Caco-2 (cell line): ENCODE data around the gene TDRD10. TPM values are rescaled to one million over a fixed set of nuclear protein-coding genes. Genes with fewer than 3 reads are reported as not detected.

Source experiments
- BruUV-seq: library from RNA; stranded (reverse); fragments of 400-500 nt; replicated peaks from 2 replicates; lab custom pipeline; 2021; lab: Mats Ljungman, UMichigan
- CTCF ChIA-PET: fragments of 300-600 bp; sonication (Branson Sonifier 250); formaldehyde crosslinking; loops from one replicate; lab custom pipeline; 2022; ENCODE audit warnings: antibody characterized with exemption; lab: Charles Lee
- POLR2A ChIA-PET: fragments of 300-600 bp; sonication (Branson Sonifier 250); formaldehyde crosslinking; loops from one replicate; lab custom pipeline; 2022; ENCODE audit warnings: antibody characterized with exemption; lab: Charles Lee
- DNase-seq, 2 experiments: peaks; one replicate each; pipeline versions ENCODE4 v3.0.0 to v3.0.0-alpha.2; 2020 to 2022
- H3K27me3 ChIP-seq: replicated peaks from 2 replicates; pipeline ENCODE4 v1.6.0; 2011; ENCODE audit warnings: low read length; ENCODE audit not compliant: control insufficient read depth, insufficient read depth
- H3K36me3 ChIP-seq: 2 replicates; pipeline ENCODE4 v1.5.1; 2011; ENCODE audit warnings: low read length; ENCODE audit not compliant: control insufficient read depth, insufficient read depth
- H3K4me1 ChIP-seq: fragments of 250-450 bp; sonication (Bioruptor Pico); 2 replicates; pipeline ENCODE4 v1.5.1; 2020; ENCODE audit warnings: mild to moderate bottlenecking
- H3K4me3 ChIP-seq: 2 replicates; pipeline ENCODE4 v1.5.1; 2011; ENCODE audit warnings: low read depth, mild to moderate bottlenecking, control low read depth, low read length
- H3K9me3 ChIP-seq: fragments of 250-450 bp; sonication (Bioruptor Pico); 2 replicates; pipeline ENCODE4 v1.5.1; 2020; ENCODE audit warnings: mild to moderate bottlenecking, moderate library complexity
- H3K27ac Mint-ChIP-seq: one replicate; pipeline ENCODE4 v1.8.0; 2022; ENCODE audit warnings: mixed read lengths; ENCODE audit not compliant: unreplicated experiment
- H3K27me3 Mint-ChIP-seq: one replicate; pipeline ENCODE4 v1.8.0; 2022; ENCODE audit warnings: mixed read lengths; ENCODE audit not compliant: insufficient read depth, unreplicated experiment
- H3K36me3 Mint-ChIP-seq: one replicate; pipeline ENCODE4 v1.8.0; 2022; ENCODE audit warnings: mild to moderate bottlenecking, mixed read lengths; ENCODE audit not compliant: insufficient read depth, unreplicated experiment
- H3K4me1 Mint-ChIP-seq: one replicate; pipeline ENCODE4 v1.8.0; 2022; ENCODE audit warnings: low read depth, mixed read lengths; ENCODE audit not compliant: unreplicated experiment
- H3K4me3 Mint-ChIP-seq: one replicate; pipeline ENCODE4 v1.8.0; 2022; ENCODE audit warnings: mild to moderate bottlenecking, moderate library complexity, mixed read lengths; ENCODE audit not compliant: unreplicated experiment
- H3K9me3 Mint-ChIP-seq: one replicate; pipeline ENCODE4 v1.8.0; 2022; ENCODE audit warnings: mixed read lengths; ENCODE audit not compliant: unreplicated experiment
- intact Hi-C: fragments of 100-400 bp; cut with micrococcal nuclease; formaldehyde crosslinking; loops from one replicate; pipeline ENCODE4 v1.10.0; 2022; ENCODE audit not compliant: unreplicated experiment
- total RNA-seq: library from RNA; stranded (reverse); gene quantifications from 2 replicates; pipeline ENCODE4 v1.2.3, GENCODE V29; 2022
- TF ChIP-seq, protein P1 (sequence below), 2 experiments: fragments of 200-600 bp in 1 of 2; IDR thresholded peaks; 1 replicate in 1 of 2; 2 replicates in 1 of 2; pipeline versions ENCODE4 v1.5.1 to v1.8.0; 2011 to 2022; ENCODE audit warnings: antibody characterized with exemption in 1 of 2, control low read depth in 1 of 2, inconsistent platforms in 1 of 2, low read depth in 1 of 2, low read length in 1 of 2, mild to moderate bottlenecking in 1 of 2, moderate library complexity in 1 of 2; ENCODE audit not compliant: insufficient read depth in 1 of 2, severe bottlenecking in 1 of 2, unreplicated experiment in 1 of 2

TDRD10 gene
- total RNA-seq, 1 experiment from 2014 or later = not detected

DNA sequence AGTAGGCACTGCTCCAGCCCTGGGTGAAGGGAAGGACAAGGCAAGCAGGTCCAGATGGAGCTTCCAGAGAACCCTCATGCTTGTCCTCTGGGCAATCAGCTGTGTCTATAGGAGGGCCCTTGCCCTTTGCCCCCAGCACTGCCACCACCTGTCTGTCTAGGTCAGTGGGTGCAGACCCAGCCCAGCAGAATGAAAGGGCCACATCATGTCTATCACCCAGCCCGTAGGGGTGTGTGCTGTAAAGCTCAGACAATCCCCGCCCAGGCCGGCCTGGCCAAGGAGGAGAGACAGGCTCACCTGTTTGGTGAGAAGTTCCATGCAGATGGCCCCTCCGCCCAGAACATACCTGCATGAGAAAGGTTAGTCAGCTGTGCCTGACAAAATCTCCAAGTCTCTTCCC lies 49.5 kb downstream of the TDRD10 start:
- Mint-ChIP-seq H3K36me3 (peaks cover 73% of the 10 kb centered on the region), H3K27ac (no peak overlapping the region), H3K27me3 (no peaks in the 10 kb centered on the region), H3K9me3 (no peaks in the 10 kb centered on the region), H3K4me1 (peaks cover 9% of the 10 kb centered on the region), H3K4me3 (no peak overlapping the region)
- DNase-seq = no peak
- H3K4me3 ChIP-seq = no peak overlapping the region
- no TSS peak for BruUV-seq
- no peaks in the 10 kb centered on the region for H3K27me3 ChIP-seq
- POLR2A ChIA-PET = no interaction called here
- H3K36me3 ChIP-seq = peaks cover 16% of the 10 kb centered on the region
- TF ChIP-seq, protein P1, sequence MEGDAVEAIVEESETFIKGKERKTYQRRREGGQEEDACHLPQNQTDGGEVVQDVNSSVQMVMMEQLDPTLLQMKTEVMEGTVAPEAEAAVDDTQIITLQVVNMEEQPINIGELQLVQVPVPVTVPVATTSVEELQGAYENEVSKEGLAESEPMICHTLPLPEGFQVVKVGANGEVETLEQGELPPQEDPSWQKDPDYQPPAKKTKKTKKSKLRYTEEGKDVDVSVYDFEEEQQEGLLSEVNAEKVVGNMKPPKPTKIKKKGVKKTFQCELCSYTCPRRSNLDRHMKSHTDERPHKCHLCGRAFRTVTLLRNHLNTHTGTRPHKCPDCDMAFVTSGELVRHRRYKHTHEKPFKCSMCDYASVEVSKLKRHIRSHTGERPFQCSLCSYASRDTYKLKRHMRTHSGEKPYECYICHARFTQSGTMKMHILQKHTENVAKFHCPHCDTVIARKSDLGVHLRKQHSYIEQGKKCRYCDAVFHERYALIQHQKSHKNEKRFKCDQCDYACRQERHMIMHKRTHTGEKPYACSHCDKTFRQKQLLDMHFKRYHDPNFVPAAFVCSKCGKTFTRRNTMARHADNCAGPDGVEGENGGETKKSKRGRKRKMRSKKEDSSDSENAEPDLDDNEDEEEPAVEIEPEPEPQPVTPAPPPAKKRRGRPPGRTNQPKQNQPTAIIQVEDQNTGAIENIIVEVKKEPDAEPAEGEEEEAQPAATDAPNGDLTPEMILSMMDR (IDR thresholded peaks at IDR 0.05; ENCODE audit: insufficient read depth in 1 of 2, low read depth in 1 of 2, low read length in 1 of 2, severe bottlenecking in 1 of 2, unreplicated experiment in 1 of 2) = no peak
- CTCF ChIA-PET = interaction anchor here (0.7 to 1.2 kb wide), 2 partner anchors 72 to 97 kb away, joined by 3 read pairs; no protein-coding TSS in a partner anchor
- intact Hi-C loops = no loop called here
- H3K9me3 ChIP-seq = no peaks in the 10 kb centered on the region
- peaks cover 4% of the 10 kb centered on the region for H3K4me1 ChIP-seq

DNA sequence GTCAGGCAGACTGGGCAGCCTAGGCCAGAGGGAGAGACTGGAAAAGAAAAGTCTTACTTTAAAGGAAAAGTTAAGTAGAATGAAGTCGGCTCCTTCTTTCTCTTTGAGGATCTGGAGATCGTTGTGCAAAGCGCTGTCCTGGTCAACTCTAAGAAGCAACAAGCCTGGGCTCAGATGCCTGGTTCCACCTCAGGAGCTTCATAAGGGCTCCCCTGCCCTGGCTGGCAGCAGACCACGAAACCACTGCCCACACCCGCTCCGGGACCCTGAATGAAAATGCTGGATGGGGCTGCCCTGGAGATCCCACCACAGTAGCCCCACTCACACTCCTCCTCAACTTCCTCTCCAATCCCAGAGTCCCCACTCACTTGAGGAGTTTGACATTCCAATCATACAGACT lies 50.0 kb downstream of the TDRD10 start:
- Histone ChIP-seq H3K27me3 (no peaks in the 10 kb centered on the region), H3K9me3 (no peaks in the 10 kb centered on the region), H3K4me3 (no peak overlapping the region), H3K4me1 (peaks cover 10% of the 10 kb centered on the region), H3K36me3 (peaks cover 16% of the 10 kb centered on the region)
- Mint-ChIP-seq H3K36me3 (peaks cover 76% of the 10 kb centered on the region), H3K4me1 (peaks cover 9% of the 10 kb centered on the region), H3K4me3 (no peak overlapping the region), H3K27ac (no peak overlapping the region), H3K27me3 (no peaks in the 10 kb centered on the region), H3K9me3 (no peaks in the 10 kb centered on the region)
- intact Hi-C loops = no loop called here
- DNase-seq = no peak
- CTCF ChIA-PET = interaction anchor here (0.6 to 1.2 kb wide), 3 partner anchors 72 to 163 kb away, joined by 3 read pairs; no protein-coding TSS in a partner anchor
- BruUV-seq = no TSS peak
- TF ChIP-seq, protein P1 (IDR thresholded peaks at IDR 0.05; ENCODE audit: insufficient read depth in 1 of 2, low read depth in 1 of 2, low read length in 1 of 2, severe bottlenecking in 1 of 2, unreplicated experiment in 1 of 2) = no peak
- POLR2A ChIA-PET = no interaction called here

GRCh38 chr1:154553056-154554030 lies 51.3 kb downstream of the TDRD10 start:
- no peak overlapping the region for H3K27ac Mint-ChIP-seq
- no peaks in the 10 kb centered on the region for H3K9me3 Mint-ChIP-seq
- ChIA-PET POLR2A (interaction anchor here (0.5 kb wide), 1 partner anchor 55 kb away, joined by 5 read pairs; the partner anchor contains the start of gene ADAR), CTCF (interaction anchor here (0.6 kb wide), 2 partner anchors 454 to 469 kb away, joined by 3 read pairs; no protein-coding TSS in a partner anchor)
- no peak overlapping the region for H3K4me3 ChIP-seq
- no peak for DNase-seq
- intact Hi-C loops = no loop called here
- H3K4me1 ChIP-seq = peaks cover 13% of the 10 kb centered on the region
- no peak overlapping the region for H3K4me3 Mint-ChIP-seq
- H3K4me1 Mint-ChIP-seq = peaks cover 7% of the 10 kb centered on the region
- H3K36me3 Mint-ChIP-seq = peaks cover 82% of the 10 kb centered on the region
- no peaks in the 10 kb centered on the region for H3K27me3 ChIP-seq
- H3K36me3 ChIP-seq = peaks cover 16% of the 10 kb centered on the region
- no peaks in the 10 kb centered on the region for H3K9me3 ChIP-seq
- no TSS peak for BruUV-seq
- no peaks in the 10 kb centered on the region for H3K27me3 Mint-ChIP-seq
- TF ChIP-seq, protein P1 (IDR thresholded peaks at IDR 0.05; ENCODE audit: insufficient read depth in 1 of 2, low read depth in 1 of 2, low read length in 1 of 2, severe bottlenecking in 1 of 2, unreplicated experiment in 1 of 2) = no peak
